ENCODE data around the gene RNF123.

DNA sequence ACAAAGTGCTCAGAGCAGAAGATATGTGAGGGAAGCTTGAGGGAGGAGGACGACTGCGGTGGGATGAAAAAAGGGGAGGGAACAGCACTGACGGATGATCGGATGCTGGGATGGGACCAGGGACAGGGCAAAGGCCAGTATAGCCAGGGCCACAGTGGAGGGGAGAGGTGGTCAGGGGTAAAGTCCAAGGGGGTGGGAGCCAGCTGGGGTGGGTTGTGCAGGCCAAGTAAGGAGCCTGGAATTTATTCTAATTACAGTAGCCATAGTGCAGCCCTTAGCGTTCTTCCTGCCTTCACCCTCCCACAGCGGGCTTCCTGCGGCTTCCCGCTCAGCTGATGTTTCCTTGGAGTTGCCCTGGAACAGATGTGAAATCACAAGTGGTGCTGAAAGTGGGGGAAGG is 22.8 kb upstream of the RNF123 start:
- TF ChIP-seq EZH2 (IDR thresholded peaks at IDR 0.05; ENCODE audit: insufficient read depth, poor library complexity, severe bottlenecking) (no peak), EZH2phosphoT487 (IDR thresholded peaks at IDR 0.05; ENCODE audit: insufficient read depth, low read depth) (no peak)
